HCT116 (cell line): ENCODE data around the gene ADCY10.

Experiments
- EZH2phosphoT487 ChIP-seq: fragments of 200-600 bp; IDR thresholded peaks from 2 replicates; pipeline ENCODE4 v1.6.1; 2018; ENCODE audit warnings: antibody characterized with exemption, borderline replicate concordance
- FOSL1 ChIP-seq: IDR thresholded peaks from 2 replicates; pipeline ENCODE4 v1.6.1; 2012; ENCODE audit warnings: low read depth
- POLR2AphosphoS5 ChIP-seq: IDR thresholded peaks from 2 replicates; pipeline ENCODE4 v1.6.1; 2011; ENCODE audit warnings: mild to moderate bottlenecking, low read depth, low read length, moderate library complexity
- SP1 ChIP-seq: IDR thresholded peaks from 2 replicates; pipeline ENCODE4 v1.6.1; 2012; ENCODE audit warnings: low read depth
- TF ChIP-seq, protein P1 (sequence below), 3 experiments: fragments of 200-600 bp in 1 of 3; sonication (generic) in 1 of 3; IDR thresholded peaks in 2 of 3; conservative IDR thresholded peaks in 1 of 3; 2 replicates each; pipeline ENCODE4 v1.5.1; 2012 to 2017; ENCODE audit warnings: low read depth in 2 of 3, low read length in 2 of 3, antibody characterized with exemption in 1 of 3, borderline replicate concordance in 1 of 3, control low read depth in 1 of 3, mild to moderate bottlenecking in 1 of 3, mixed read lengths in 1 of 3, mixed run types in 1 of 3, moderate library complexity in 1 of 3; ENCODE audit not compliant: insufficient read depth in 1 of 3
- TF ChIP-seq, protein P2 (sequence below): IDR thresholded peaks from 2 replicates; pipeline ENCODE4 v1.6.1; 2012

DNA sequence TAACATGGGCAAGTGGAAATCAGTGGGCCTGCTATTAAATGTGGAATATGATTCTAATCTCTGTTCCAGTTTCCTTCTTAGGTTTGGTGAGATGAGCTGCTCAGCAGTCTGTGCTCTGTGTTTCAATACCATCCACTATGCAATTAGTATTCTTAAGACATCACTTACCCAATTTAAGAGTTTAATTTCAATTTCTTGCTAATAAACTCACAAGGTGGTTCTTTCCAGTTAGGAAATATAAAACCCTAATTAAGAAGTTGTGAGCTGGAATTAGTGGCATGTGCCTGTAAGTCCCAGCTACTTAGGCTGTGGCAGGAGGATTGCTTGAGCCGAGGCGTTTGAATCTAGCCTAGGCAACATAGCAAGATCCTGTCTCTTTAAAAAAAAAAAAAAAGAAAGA lies 140.4 kb downstream of the ADCY10 start:
- TF ChIP-seq POLR2AphosphoS5 = no peak
- no peak for TF ChIP-seq SP1
- TF ChIP-seq, protein P1, sequence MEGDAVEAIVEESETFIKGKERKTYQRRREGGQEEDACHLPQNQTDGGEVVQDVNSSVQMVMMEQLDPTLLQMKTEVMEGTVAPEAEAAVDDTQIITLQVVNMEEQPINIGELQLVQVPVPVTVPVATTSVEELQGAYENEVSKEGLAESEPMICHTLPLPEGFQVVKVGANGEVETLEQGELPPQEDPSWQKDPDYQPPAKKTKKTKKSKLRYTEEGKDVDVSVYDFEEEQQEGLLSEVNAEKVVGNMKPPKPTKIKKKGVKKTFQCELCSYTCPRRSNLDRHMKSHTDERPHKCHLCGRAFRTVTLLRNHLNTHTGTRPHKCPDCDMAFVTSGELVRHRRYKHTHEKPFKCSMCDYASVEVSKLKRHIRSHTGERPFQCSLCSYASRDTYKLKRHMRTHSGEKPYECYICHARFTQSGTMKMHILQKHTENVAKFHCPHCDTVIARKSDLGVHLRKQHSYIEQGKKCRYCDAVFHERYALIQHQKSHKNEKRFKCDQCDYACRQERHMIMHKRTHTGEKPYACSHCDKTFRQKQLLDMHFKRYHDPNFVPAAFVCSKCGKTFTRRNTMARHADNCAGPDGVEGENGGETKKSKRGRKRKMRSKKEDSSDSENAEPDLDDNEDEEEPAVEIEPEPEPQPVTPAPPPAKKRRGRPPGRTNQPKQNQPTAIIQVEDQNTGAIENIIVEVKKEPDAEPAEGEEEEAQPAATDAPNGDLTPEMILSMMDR (IDR thresholded peaks at IDR 0.05 in 2 of 3, conservative IDR thresholded peaks at IDR 0.05 in 1 of 3; ENCODE audit: borderline replicate concordance in 1 of 3, insufficient read depth in 1 of 3, low read depth in 2 of 3, low read length in 2 of 3) = no peak
- TF ChIP-seq, protein P2, sequence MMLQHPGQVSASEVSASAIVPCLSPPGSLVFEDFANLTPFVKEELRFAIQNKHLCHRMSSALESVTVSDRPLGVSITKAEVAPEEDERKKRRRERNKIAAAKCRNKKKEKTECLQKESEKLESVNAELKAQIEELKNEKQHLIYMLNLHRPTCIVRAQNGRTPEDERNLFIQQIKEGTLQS = no peak
- no peak for TF ChIP-seq FOSL1
- no peak for TF ChIP-seq EZH2phosphoT487
